Measurements from ENCODE around the gene RAB40AL.
A peak's percentile ranks its signal among the peaks of the same experiment; 100 is the strongest.
"Not testable (repeated sequence)": the region's sequence is repeated elsewhere in the genome, so short reads cannot be mapped to it uniquely, and the experiment has no call there.

RAB40AL gene

GRCh38 chrX:102936972-102937371 lies at the start of gene RAB40AL:
TSS of gene RAB40AL (plus strand) at chrX:102937272. CDS start at chrX:102937319, 47 bp downstream.
- DNase-seq (ENCODE audit: low read depth): not testable (repeated sequence)

GRCh38 chrX:102887687-102888086 lies 49.4 kb upstream of the RAB40AL start:
- no peak for DNase-seq (ENCODE audit: low read depth)

DNA sequence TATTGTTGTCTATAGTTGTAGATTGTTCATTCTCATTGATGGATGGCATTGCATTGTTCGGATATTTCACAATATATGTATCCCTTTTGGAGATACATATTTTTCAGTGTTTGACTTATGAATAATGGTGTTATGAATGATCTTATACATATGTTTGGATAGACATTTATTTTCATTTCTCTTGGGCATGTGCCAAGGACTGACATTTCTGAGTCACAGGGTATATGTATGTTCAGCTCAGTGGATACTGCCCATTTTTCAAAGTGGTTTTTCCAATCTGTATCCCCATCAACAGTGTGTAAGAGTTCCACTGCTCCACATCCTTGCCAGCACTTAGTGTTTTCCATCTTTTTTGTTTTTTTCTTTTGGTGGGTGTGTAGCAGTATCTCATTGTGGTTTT lies 45.0 kb upstream of the RAB40AL start:
- no peak for DNase-seq (ENCODE audit: low read depth)

DNA sequence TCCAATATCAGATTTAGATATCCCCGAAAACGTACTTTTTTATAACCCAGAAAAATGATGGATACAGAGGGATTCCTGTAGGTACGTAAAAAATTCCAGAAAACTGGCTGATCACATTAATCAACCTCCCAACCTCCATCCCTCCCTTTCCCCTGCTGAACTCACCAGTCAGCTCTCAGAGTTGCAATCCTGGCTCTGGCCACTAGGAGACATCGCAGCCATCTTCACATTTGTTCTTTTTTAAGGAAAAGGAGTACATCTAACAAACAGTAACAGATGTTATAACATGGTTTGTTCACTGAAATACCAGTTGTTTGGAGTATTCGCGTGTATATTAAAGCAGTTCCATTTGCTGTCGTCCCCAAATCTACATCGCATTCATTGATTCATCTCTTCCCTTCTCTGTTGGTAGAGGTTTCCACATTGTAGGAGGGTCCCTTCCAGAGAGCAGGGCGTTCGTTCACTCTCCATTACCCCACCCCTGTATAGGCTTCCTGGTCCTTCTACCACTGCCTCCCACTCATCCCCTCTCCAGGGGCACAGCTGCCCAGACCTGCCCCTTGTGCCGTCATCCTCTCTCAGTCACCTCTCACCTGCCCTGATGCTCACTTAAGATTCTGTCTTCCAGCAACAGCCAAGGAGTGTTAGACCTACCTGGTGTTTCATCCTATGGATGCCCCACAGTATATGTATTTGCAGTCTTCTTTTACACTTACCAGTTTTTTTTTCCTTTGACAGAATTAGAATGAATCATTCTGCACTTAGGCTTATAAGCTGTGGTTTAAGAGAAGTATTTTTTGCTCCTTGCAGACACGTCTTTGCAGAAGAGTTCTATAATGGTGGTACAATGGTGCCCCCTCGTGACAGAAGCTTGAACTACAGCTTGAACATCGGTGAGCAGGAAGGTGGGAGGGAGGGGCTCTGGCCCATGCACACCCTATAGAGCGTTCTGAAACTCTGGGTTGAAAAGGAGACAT lies 36.8 kb upstream of the RAB40AL start:
- DNase-seq (ENCODE audit: low read depth): peak; percentile 51

- DNase-seq (ENCODE audit: low read depth): no peak
These were observed 34.7 kb upstream of the RAB40AL start for GRCh38 chrX:102902355-102902754.

- DNase-seq (ENCODE audit: low read depth): no peak
These were observed 5.9 kb upstream of the RAB40AL start for GRCh38 chrX:102930990-102931756.

DNA sequence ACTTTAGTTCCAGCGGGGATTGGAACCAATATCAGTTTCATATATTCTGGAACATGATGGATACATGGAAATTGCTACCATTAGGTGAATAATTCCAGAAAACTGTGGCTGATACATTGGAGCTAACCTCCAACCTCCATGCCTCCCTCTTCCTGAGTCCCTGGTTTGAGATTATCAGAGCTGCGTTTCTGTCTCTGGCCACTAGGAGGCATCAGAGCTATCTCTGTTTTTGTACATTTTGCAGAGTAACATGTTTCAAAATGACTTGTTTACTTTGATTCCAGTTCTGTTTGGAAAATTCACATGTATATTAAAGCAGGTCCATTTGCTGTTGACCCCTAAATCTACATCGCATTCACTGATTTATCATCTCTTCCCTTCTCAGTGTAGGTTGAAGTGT lies 2.4 kb upstream of the RAB40AL start:
- DNase-seq (ENCODE audit: low read depth): peak; percentile 1

GRCh38 chrX:102950908-102951866 lies 14.1 kb downstream of the RAB40AL start:
- DNase-seq (ENCODE audit: low read depth): peak; percentile 10

- peak; percentile 5 for DNase-seq (ENCODE audit: low read depth)
These were observed 20.7 kb downstream of the RAB40AL start for GRCh38 chrX:102957751-102958150.

- DNase-seq (ENCODE audit: low read depth): no peak
These were observed 21.7 kb downstream of the RAB40AL start for GRCh38 chrX:102958794-102959193.

GRCh38 chrX:102959471-102959870 lies 22.4 kb downstream of the RAB40AL start:
- DNase-seq (ENCODE audit: low read depth): peak; percentile 71

GRCh38 chrX:102963955-102964354 lies 26.9 kb downstream of the RAB40AL start:
- no peak for DNase-seq (ENCODE audit: low read depth)

GRCh38 chrX:102964940-102965339 lies 27.9 kb downstream of the RAB40AL start:
- DNase-seq (ENCODE audit: low read depth): no peak

DNA sequence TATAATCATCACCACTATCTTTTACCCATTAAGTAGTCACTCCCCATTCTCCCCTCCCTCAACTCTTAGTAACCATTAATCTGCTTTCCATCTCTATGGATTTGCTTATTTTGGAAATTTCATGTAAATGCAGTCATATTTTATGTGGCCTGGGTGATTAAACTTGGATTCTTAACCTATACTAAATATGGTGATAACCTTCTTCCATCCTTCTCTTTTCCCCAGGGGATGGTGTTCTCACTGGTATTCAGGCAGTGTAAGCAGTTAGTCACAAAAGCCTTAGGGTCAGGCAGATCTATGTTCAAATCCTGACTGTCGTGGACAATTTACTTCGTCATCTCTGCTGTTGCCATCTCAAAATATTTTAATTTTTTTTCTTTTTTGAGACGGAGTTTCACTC lies 29.6 kb downstream of the RAB40AL start:
- no peak for DNase-seq (ENCODE audit: low read depth)

DNA sequence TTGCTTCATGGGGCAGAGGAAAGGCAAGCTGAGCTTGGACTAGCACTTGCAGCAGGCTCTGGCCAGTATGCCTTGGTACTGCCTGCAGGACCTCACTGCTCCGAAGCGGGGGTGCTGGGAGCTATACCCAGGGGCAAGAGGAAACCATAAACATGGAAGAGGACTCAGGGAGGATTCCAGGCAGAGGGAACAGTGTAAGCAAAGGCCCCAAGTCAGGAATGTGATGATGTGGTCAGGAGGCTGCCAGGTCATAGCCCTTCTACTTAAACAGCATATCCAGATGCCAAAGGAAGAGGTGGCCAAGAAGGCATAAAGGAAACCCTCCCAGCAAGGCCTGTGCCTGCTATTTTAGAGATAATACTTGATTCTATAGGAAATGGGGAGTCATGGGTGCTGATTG lies 31.1 kb downstream of the RAB40AL start:
- no peak for DNase-seq (ENCODE audit: low read depth)

DNA sequence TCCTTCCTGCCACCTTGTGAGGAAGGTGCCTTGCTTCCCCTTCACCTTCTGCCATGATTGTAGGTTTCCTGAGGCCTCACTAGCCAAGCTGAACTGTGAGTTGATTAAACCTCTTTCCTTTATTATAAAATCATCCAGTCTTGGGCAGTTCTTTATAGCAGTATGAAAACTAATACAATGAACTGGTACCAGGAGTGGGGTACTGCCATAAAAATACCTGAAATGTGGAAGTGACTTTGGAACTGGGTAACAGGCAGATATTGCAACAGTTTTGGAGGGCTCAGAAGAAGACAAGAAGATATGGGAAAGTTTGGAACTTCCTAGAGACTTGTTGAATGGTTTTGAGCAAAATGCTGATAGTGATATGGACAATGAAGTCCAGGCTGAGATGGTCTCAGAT lies 34.5 kb downstream of the RAB40AL start:
- not testable (repeated sequence) for DNase-seq (ENCODE audit: low read depth)

- DNase-seq (ENCODE audit: low read depth): no peak
These were observed 37.9 kb downstream of the RAB40AL start for GRCh38 chrX:102975016-102975415.

- peak; percentile 50 for DNase-seq (ENCODE audit: low read depth)
These were observed 39.2 kb downstream of the RAB40AL start for GRCh38 chrX:102976286-102976685.

DNA sequence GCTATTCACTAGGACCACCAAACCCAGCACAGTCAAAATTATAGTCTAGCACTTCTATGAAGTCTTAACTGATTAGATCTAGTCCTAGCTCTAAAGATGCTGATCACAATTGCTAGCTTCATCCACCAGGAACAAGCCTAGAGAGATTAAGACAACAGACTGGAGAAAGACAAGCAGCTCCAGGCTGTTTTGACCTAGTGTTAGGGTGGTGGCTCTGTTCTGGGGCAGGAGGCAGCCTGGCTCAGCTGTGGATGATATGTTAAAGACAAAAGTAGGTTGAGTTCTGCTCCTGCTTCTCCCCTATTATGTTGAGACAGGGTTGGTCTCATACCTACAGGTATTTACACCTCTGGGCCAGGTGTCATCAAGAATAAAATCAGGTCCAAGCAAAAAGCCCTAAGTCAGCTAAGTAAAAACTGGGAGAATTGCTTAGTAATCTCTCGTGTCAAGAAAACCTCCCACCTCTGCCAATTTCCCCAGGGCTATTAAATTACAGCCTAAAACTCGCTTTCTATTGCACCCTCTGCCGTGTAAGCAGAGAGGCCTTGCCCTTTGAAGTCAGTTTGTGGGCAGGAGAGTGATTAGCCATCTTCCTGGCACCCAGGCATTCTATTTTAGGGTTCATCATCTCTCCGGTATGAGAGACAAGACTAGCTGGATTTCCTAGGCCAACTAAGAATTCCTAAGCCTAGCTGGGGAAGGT lies 39.9 kb downstream of the RAB40AL start:
- peak; percentile 56 for DNase-seq (ENCODE audit: low read depth)

DNA sequence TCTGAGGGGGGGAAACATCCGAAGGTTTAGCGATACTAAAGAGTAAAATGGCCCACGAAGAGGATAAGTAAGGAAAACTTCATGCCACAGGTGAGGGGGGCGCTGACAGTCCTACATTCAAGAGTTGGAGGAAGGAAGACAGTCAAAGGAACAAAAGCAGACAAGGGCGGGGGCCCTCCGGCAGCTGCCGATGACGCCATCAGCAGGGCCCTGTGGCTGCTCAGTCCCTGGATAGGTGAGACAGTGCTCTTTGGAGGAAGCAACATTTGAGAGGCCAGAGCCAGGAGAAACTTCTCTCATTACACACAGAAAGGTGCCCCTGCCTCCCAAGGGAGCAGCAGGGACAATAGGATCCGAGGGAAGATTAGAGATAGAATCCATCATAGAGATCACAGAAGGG lies 41.5 kb downstream of the RAB40AL start:
- DNase-seq (ENCODE audit: low read depth): no peak

DNA sequence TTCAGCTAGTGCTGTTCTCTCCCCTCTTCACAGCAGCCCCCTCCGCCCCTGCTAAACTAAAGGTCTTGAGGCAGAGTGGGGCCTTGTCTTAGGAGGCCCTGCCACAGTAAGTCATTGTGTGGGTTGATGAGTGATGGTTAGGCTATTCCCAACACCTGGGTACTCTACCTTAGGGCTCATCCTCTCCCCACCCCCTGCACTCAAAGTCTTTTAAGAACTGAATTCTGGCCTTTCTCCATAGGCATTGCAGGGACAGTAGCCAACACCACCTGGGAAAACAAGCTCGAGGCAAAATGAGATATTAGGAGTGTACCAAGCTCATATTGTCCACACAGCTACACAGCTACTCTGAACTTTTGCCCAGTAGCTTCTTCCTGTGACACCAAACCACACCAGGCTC lies 42.5 kb downstream of the RAB40AL start:
- DNase-seq (ENCODE audit: low read depth): no peak

Measured in fibroblast of gingiva (primary cell).